KMS-11 (cell line): ENCODE measurements around the gene EML4.

ENCODE experiments used
- H2AFZ ChIP-seq: fragments of 200-600 bp; sonication (generic); 2 replicates; pipeline ENCODE4 v1.6.1; 2016; ENCODE audit warnings: antibody characterized with exemption, mixed run types, low read depth
- H3K27ac ChIP-seq: fragments of 200-600 bp; sonication (generic); 2 replicates; pipeline ENCODE4 v1.6.1; 2016; ENCODE audit warnings: mild to moderate bottlenecking, mixed run types
- H3K27me3 ChIP-seq: fragments of 200-600 bp; sonication (generic); 2 replicates; pipeline ENCODE4 v1.6.1; 2017; ENCODE audit warnings: mild to moderate bottlenecking, low read depth, mixed run types, moderate library complexity; ENCODE audit not compliant: insufficient read depth
- H3K36me3 ChIP-seq: fragments of 200-600 bp; sonication (generic); 2 replicates; pipeline ENCODE4 v1.6.1; 2017; ENCODE audit warnings: mild to moderate bottlenecking, mixed run types; ENCODE audit not compliant: insufficient read depth
- H3K4me1 ChIP-seq: fragments of 200-600 bp; sonication (generic); 2 replicates; pipeline ENCODE4 v1.6.1; 2016; ENCODE audit warnings: mild to moderate bottlenecking, low read depth, mixed run types; ENCODE audit not compliant: poor library complexity, severe bottlenecking
- H3K4me2 ChIP-seq: fragments of 200-600 bp; sonication (generic); 2 replicates; pipeline ENCODE4 v1.7.0; 2016; ENCODE audit warnings: mild to moderate bottlenecking, mixed run types
- H3K4me3 ChIP-seq: fragments of 200-600 bp; sonication (generic); IDR thresholded peaks from 2 replicates; pipeline ENCODE4 v1.6.1; 2017; ENCODE audit warnings: low read depth, low read length, mixed read lengths; ENCODE audit not compliant: insufficient read depth
- H3K79me2 ChIP-seq: fragments of 200-600 bp; sonication (generic); 2 replicates; pipeline ENCODE4 v1.6.1; 2016; ENCODE audit warnings: low read depth, mixed run types; ENCODE audit not compliant: insufficient read depth
- H3K9ac ChIP-seq: fragments of 200-600 bp; sonication (generic); 2 replicates; pipeline ENCODE4 v1.6.1; 2016; ENCODE audit warnings: mild to moderate bottlenecking, mixed run types
- H4K20me1 ChIP-seq: fragments of 200-600 bp; sonication (generic); 2 replicates; pipeline ENCODE4 v1.6.1; 2016; ENCODE audit warnings: mild to moderate bottlenecking, mixed run types; ENCODE audit not compliant: insufficient read depth
- TF ChIP-seq, protein P1 (sequence below): fragments of 200-600 bp; sonication (generic); conservative IDR thresholded peaks from 2 replicates; pipeline ENCODE4 v1.6.1; 2017; ENCODE audit warnings: low read depth, mild to moderate bottlenecking, antibody characterized with exemption, low read length, moderate library complexity, mixed read lengths

Gene EML4

DNA sequence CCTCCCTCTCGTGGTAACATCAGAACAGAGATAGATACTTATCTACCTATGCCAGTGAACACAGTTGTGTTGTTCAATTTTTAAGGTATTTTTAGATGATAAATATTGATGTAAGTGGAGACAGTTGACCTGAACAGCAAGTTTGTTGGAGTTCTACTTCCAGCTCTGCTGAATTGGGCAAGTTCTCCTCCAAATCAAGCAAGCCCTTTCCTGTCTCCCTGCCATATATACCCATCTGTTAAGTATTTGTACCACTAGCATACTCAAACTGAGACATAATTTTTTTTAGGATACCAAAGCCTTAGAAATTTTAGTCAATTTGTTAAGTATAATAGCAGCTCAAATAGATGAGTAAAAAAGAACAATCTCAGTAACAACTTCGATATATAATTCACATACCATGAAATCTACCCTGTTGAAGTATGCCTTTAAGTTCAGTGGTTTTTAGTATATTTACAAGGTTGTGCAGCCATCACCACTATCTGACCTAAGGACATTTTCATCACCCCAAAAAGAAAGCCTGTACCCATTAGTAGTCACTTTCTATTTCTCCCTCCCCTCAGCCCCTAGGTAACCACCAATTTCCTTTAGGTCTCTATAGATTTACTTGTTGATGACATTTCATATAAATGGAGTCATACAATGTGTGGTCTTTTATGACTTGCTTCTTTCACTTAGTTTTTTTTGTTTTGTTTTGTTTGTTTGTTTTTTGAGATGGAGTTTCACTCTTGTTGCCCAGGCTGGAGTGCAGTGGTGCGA lies 130.0 kb downstream of the EML4 start:
- TF ChIP-seq, protein P1, sequence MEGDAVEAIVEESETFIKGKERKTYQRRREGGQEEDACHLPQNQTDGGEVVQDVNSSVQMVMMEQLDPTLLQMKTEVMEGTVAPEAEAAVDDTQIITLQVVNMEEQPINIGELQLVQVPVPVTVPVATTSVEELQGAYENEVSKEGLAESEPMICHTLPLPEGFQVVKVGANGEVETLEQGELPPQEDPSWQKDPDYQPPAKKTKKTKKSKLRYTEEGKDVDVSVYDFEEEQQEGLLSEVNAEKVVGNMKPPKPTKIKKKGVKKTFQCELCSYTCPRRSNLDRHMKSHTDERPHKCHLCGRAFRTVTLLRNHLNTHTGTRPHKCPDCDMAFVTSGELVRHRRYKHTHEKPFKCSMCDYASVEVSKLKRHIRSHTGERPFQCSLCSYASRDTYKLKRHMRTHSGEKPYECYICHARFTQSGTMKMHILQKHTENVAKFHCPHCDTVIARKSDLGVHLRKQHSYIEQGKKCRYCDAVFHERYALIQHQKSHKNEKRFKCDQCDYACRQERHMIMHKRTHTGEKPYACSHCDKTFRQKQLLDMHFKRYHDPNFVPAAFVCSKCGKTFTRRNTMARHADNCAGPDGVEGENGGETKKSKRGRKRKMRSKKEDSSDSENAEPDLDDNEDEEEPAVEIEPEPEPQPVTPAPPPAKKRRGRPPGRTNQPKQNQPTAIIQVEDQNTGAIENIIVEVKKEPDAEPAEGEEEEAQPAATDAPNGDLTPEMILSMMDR, result no peak
- peaks cover 15% of the 10 kb centered on the region; the same call in 1 of the 2 replicates for H3K36me3 ChIP-seq
- H4K20me1 ChIP-seq, result no peaks in the 10 kb centered on the region
- H3K79me2 ChIP-seq, result no peaks in the 10 kb centered on the region
- no peak overlapping the region for H3K9ac ChIP-seq
- H3K4me2 ChIP-seq, result no peak overlapping the region
- no peaks in the 10 kb centered on the region for H3K27me3 ChIP-seq
- peaks cover 19% of the 10 kb centered on the region for H3K4me1 ChIP-seq
- H3K27ac ChIP-seq, result no peak overlapping the region
- H2AFZ ChIP-seq, result no peak overlapping the region
- no peak overlapping the region for H3K4me3 ChIP-seq

DNA sequence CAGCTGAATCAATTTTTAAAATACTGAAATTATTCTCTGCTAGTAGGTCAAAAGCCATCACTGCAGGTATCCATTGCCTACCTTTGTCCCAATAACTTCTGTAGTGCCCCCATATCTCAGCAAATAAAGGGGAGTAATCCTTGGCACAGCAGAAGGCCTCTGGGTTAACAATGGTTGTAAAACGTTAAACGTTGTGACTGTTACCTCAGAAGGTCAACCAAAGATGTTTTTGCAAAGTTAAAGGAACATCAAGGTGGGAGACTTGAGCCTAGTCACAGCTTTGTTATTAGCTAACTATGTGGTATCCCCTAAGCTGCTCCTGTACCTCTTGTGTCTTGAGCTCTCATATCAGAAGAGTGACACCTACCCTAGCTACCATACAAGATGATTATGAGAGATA lies 131.4 kb downstream of the EML4 start:
- Histone ChIP-seq H3K4me3 (no peak overlapping the region), H3K9ac (no peak overlapping the region), H3K27ac (no peak overlapping the region), H3K79me2 (no peaks in the 10 kb centered on the region), H4K20me1 (no peaks in the 10 kb centered on the region), H3K4me2 (no peak overlapping the region), H3K27me3 (no peaks in the 10 kb centered on the region), H3K36me3 (peaks cover 21% of the 10 kb centered on the region; the same call in 1 of the 2 replicates), H2AFZ (no peak overlapping the region), H3K4me1 (peaks cover 17% of the 10 kb centered on the region)
- TF ChIP-seq, protein P1, result no peak

DNA sequence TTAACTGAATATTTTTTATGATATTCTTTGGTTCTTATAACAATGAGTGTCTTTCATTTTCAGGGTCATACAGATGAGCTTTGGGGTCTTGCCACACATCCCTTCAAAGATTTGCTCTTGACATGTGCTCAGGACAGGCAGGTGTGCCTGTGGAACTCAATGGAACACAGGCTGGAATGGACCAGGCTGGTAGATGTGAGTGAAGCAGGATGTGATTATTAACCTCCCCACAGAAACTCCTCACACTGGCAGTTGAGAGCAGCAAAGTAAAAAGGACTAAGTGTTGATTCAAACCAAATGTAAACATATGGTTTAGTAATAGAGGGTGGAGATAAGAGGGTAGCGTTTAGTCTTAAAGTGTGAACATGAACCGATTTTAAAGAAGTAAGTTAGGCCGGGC lies 134.1 kb downstream of the EML4 start:
- H4K20me1 ChIP-seq, result no peaks in the 10 kb centered on the region
- no peak overlapping the region for H3K27ac ChIP-seq
- TF ChIP-seq, protein P1, result no peak
- no peaks in the 10 kb centered on the region for H3K4me1 ChIP-seq
- H3K27me3 ChIP-seq, result no peaks in the 10 kb centered on the region
- no peak overlapping the region for H3K9ac ChIP-seq
- no peaks in the 10 kb centered on the region for H3K79me2 ChIP-seq
- H2AFZ ChIP-seq, result no peak overlapping the region
- H3K36me3 ChIP-seq, result peaks cover 17% of the 10 kb centered on the region; the same call in 1 of the 2 replicates
- no peak overlapping the region for H3K4me2 ChIP-seq
- no peak overlapping the region for H3K4me3 ChIP-seq

DNA sequence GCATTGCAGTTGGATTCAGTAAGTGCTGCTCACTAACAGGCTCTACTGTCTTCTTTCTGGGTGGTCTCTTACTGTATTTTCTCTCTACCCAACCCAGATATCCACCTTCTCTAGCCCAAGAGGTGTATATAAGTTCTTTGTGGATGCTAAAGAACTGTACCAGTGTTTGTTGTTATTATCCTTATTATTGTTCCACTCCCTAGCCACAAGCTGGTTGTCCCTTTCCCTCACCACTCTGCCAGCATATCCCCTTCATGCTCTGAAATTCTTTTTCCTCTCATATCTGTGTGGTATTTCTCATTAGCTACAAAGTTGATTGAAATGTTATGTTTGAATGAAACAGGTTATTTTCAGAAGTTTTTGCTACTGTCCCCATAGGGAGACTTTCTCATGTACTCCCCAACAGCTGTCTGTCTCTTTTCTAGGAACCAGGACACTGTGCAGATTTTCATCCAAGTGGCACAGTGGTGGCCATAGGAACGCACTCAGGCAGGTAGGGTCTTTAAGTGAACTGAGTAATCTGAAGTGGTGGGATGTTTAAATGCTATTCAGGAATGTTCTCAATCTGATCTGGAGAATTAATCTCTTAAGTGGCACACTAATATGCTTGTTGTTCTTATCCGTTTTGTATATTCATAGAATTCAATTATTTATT lies 135.0 kb downstream of the EML4 start:
- no peak overlapping the region for H2AFZ ChIP-seq
- H4K20me1 ChIP-seq, result no peaks in the 10 kb centered on the region
- no peak overlapping the region for H3K9ac ChIP-seq
- no peak overlapping the region for H3K4me2 ChIP-seq
- TF ChIP-seq, protein P1, result no peak
- no peak overlapping the region for H3K27ac ChIP-seq
- peaks cover 17% of the 10 kb centered on the region; the same call in 1 of the 2 replicates for H3K36me3 ChIP-seq
- H3K4me1 ChIP-seq, result no peaks in the 10 kb centered on the region
- no peaks in the 10 kb centered on the region for H3K27me3 ChIP-seq
- no peak overlapping the region for H3K4me3 ChIP-seq
- H3K79me2 ChIP-seq, result no peaks in the 10 kb centered on the region
